Esophagus squamous epithelium (tissue), 4 donors: Measurements from ENCODE around the gene DEPP1.

Source experiments
- POLR2A ChIP-seq, 4 donors: fragments of 450-650 bp; IDR thresholded peaks; one replicate each; pipeline ENCODE4 v1.6.1; 2017; ENCODE audit warnings: antibody characterized with exemption in 4 of 4, mild to moderate bottlenecking in 4 of 4, moderate library complexity in 3 of 4
- TF ChIP-seq, protein P1 (sequence below), 6 experiments: fragments of 450-650 bp in 4 of 6; fragments of 200-600 bp in 2 of 6; sonication (generic) in 2 of 6; IDR thresholded peaks; one replicate each; pipeline ENCODE4 v1.5.1; 2016 to 2019; ENCODE audit warnings: antibody characterized with exemption in 6 of 6, mild to moderate bottlenecking in 4 of 6, moderate library complexity in 4 of 6

- TF ChIP-seq, protein P1, sequence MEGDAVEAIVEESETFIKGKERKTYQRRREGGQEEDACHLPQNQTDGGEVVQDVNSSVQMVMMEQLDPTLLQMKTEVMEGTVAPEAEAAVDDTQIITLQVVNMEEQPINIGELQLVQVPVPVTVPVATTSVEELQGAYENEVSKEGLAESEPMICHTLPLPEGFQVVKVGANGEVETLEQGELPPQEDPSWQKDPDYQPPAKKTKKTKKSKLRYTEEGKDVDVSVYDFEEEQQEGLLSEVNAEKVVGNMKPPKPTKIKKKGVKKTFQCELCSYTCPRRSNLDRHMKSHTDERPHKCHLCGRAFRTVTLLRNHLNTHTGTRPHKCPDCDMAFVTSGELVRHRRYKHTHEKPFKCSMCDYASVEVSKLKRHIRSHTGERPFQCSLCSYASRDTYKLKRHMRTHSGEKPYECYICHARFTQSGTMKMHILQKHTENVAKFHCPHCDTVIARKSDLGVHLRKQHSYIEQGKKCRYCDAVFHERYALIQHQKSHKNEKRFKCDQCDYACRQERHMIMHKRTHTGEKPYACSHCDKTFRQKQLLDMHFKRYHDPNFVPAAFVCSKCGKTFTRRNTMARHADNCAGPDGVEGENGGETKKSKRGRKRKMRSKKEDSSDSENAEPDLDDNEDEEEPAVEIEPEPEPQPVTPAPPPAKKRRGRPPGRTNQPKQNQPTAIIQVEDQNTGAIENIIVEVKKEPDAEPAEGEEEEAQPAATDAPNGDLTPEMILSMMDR (IDR thresholded peaks at IDR 0.05): no peak
- no peak for TF ChIP-seq POLR2A (IDR thresholded peaks at IDR 0.05)
Measured at GRCh38 chr10:44958196-44958897, 20.3 kb downstream of the DEPP1 start.
